Activated CD4-positive, alpha-beta memory T cell treated with anti-CD3 and anti-CD28 coated beads for 36 hours (primary cell): Measurements from ENCODE around the gene DARS1. TPM values are rescaled to one million over a fixed set of nuclear protein-coding genes. Genes with fewer than 3 reads are reported as not detected.

Source experiments
- CTCF ChIA-PET: fragments of 350-600 bp; sonication (Branson Sonifier 250); formaldehyde crosslinking; loops from one replicate; lab custom pipeline; 2021; ENCODE audit warnings: antibody characterized with exemption, inconsistent platforms; lab: Charles Lee
- POLR2A ChIA-PET: fragments of 350-600 bp; sonication (Branson Sonifier 250); formaldehyde crosslinking; loops from one replicate; lab custom pipeline; 2021; ENCODE audit warnings: antibody characterized with exemption; lab: Charles Lee
- DNase-seq: peaks from one replicate; pipeline ENCODE4 v3.0.0-alpha.2; 2020
- H3K27ac Mint-ChIP-seq: one replicate; pipeline ENCODE4 v1.8.0; 2021; ENCODE audit warnings: mixed read lengths
- H3K27me3 Mint-ChIP-seq: one replicate; pipeline ENCODE4 v1.8.0; 2021; ENCODE audit warnings: mixed read lengths
- H3K36me3 Mint-ChIP-seq: one replicate; pipeline ENCODE4 v1.8.0; 2021; ENCODE audit warnings: mixed read lengths
- H3K4me1 Mint-ChIP-seq: one replicate; pipeline ENCODE4 v1.8.0; 2021; ENCODE audit warnings: low read depth, mixed read lengths
- H3K4me3 Mint-ChIP-seq: one replicate; pipeline ENCODE4 v1.8.0; 2021; ENCODE audit warnings: mild to moderate bottlenecking, mixed read lengths
- H3K9me3 Mint-ChIP-seq: one replicate; pipeline ENCODE4 v1.8.0; 2021; ENCODE audit warnings: mixed read lengths
- intact Hi-C: fragments of 100-400 bp; cut with micrococcal nuclease; formaldehyde crosslinking; loops from one replicate; pipeline ENCODE4 v1.15.1; 2023
- total RNA-seq, 2 experiments: library from RNA; stranded (reverse); gene quantifications; one replicate each; pipeline ENCODE4 v1.2.3, GENCODE V29; 2021

DARS1 gene
- total RNA-seq, 2 experiments from 2014 or later: 215 to 218 TPM

- Mint-ChIP-seq H3K9me3 (no peaks in the 10 kb centered on the region), H3K36me3 (peaks cover 54% of the 10 kb centered on the region), H3K27me3 (no peaks in the 10 kb centered on the region), H3K27ac (no peak overlapping the region), H3K4me1 (peaks cover 35% of the 10 kb centered on the region), H3K4me3 (no peak overlapping the region)
- ChIA-PET POLR2A (no interaction called here), CTCF (interaction anchor here (0.9 kb wide), 1 partner anchor 14 kb away, joined by 3 read pairs; no protein-coding TSS in a partner anchor)
- intact Hi-C loops: no loop called here
- DNase-seq: no peak
These were observed 48.9 kb downstream of the DARS1 start for GRCh38 chr2:135936524-135936923.

- CTCF ChIA-PET: interaction anchor here (0.6 to 0.9 kb wide), 2 partner anchors 14 to 335 kb away, joined by 3 read pairs; no protein-coding TSS in a partner anchor
- intact Hi-C loops: no loop called here
- POLR2A ChIA-PET: interaction anchor here (0.5 to 0.6 kb wide), 2 partner anchors 200 to 402 kb away, joined by 3 to 4 read pairs; no protein-coding TSS in a partner anchor
- Mint-ChIP-seq H3K9me3 (no peaks in the 10 kb centered on the region), H3K36me3 (peaks cover 56% of the 10 kb centered on the region), H3K4me1 (peaks cover 34% of the 10 kb centered on the region), H3K27me3 (no peaks in the 10 kb centered on the region), H3K4me3 (no peak overlapping the region), H3K27ac (no peak overlapping the region)
- DNase-seq: no peak
These were observed 49.5 kb downstream of the DARS1 start for GRCh38 chr2:135935914-135936313.

DNA sequence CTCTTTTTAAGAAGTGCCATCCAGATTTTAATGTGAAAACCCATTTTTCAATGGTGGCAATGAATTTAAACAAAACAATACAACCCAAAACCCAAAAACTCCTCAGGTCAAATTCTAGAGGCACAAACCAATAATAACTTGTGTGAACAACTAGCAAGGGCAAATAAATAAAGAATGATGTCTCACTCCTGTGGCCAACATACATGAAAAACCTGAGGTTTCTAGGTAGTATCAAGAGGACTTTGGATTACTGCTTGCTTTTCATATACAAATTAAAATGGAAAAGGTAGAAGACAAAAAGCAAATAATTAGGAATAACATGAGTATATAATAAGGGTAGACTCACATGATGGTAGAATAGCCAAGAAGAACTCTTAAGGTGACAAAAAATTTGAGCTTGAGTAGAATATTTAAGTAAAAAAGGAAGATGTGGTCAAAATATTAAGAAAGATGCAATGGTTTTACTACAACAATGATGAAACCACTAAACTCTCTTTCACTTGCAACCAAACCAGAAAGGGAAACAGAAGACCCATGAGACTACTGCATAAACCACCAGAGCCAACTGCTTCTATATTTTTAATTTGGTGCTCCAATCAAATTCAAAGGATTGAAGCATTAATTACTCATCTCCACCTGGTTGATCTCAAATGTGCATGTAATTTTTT lies 53.5 kb downstream of the DARS1 start:
- no peak overlapping the region for H3K27ac Mint-ChIP-seq
- H3K36me3 Mint-ChIP-seq: peaks cover 51% of the 10 kb centered on the region
- H3K27me3 Mint-ChIP-seq: no peaks in the 10 kb centered on the region
- no peak overlapping the region for H3K4me3 Mint-ChIP-seq
- H3K4me1 Mint-ChIP-seq: peaks cover 20% of the 10 kb centered on the region
- H3K9me3 Mint-ChIP-seq: no peaks in the 10 kb centered on the region
- CTCF ChIA-PET: interaction anchor here (0.7 to 3.2 kb wide), 2 partner anchors 18 to 185 kb away, joined by 3 to 13 read pairs; no protein-coding TSS in a partner anchor
- intact Hi-C loops: no loop called here
- DNase-seq: no peak
- POLR2A ChIA-PET: interaction anchor here (1.2 kb wide), 1 partner anchor 12 kb away, joined by 3 read pairs; no protein-coding TSS in a partner anchor

DNA sequence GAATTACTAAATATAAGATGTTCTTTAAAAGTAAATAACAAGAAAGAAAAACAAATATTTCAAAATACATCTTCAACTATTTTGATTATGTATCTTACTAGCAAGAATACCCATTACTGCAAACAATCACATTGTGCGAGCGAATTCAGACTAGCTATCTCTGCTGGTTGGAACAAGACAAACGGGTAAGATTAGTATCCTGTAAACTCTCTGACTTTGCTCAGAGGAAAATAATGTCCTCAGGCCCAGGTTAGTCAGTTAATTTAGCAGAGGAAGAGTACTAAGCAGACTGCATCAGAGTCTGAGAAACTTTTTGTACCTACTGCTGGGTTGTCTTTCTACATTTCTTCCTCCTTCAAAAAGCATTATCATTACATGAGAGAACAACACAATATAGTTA lies 58.8 kb downstream of the DARS1 start:
- Mint-ChIP-seq H3K36me3 (peaks cover 25% of the 10 kb centered on the region), H3K27ac (no peak overlapping the region), H3K9me3 (no peaks in the 10 kb centered on the region), H3K4me3 (no peak overlapping the region), H3K27me3 (no peaks in the 10 kb centered on the region), H3K4me1 (peaks cover 10% of the 10 kb centered on the region)
- intact Hi-C loops: no loop called here
- ChIA-PET POLR2A (no interaction called here), CTCF (interaction anchor here (1.0 kb wide), 1 partner anchor 15 kb away, joined by 3 read pairs; no protein-coding TSS in a partner anchor)
- no peak for DNase-seq

DNA sequence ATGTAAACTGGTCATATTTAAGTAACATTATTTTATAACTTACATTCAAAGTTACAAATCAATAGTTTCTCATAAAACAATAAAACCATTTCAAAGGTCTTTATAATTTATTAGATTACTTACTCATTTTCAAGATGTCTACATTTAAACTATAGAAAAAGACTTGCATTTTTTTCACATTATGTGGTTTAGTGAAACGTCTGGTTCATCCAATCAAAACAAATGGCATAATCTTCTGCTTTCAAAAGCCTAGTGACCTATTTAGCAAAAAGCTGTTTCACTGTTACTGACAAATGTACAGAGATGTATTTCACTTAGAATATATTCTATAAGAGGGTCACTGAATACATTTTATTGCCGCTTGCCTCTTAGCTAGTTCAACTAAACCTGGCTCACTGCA lies 59.9 kb downstream of the DARS1 start:
- H3K4me1 Mint-ChIP-seq: peaks cover 6% of the 10 kb centered on the region
- intact Hi-C loops: no loop called here
- H3K4me3 Mint-ChIP-seq: no peak overlapping the region
- peaks cover 16% of the 10 kb centered on the region for H3K36me3 Mint-ChIP-seq
- H3K27me3 Mint-ChIP-seq: no peaks in the 10 kb centered on the region
- H3K27ac Mint-ChIP-seq: no peak overlapping the region
- ChIA-PET POLR2A (no interaction called here), CTCF (interaction anchor here (1.2 kb wide), 1 partner anchor 12 kb away, joined by 4 read pairs; no protein-coding TSS in a partner anchor)
- no peaks in the 10 kb centered on the region for H3K9me3 Mint-ChIP-seq
- DNase-seq: no peak

- ChIA-PET POLR2A (no interaction called here), CTCF (interaction anchor here (1.0 to 3.2 kb wide), 4 partner anchors 97 to 468 kb away, joined by 3 to 69 read pairs (median 6); no protein-coding TSS in a partner anchor)
- no peak for DNase-seq
- Mint-ChIP-seq H3K36me3 (peaks cover 17% of the 10 kb centered on the region), H3K9me3 (no peaks in the 10 kb centered on the region), H3K4me3 (no peak overlapping the region), H3K4me1 (peaks cover 9% of the 10 kb centered on the region), H3K27ac (no peak overlapping the region), H3K27me3 (no peaks in the 10 kb centered on the region)
- intact Hi-C loops: loop anchor here (1.0 to 5.0 kb wide), 5 partner anchors 69 to 468 kb away; partner anchors contain the start of gene DARS1
These were observed 69.2 kb downstream of the DARS1 start for GRCh38 chr2:135916207-135916606.

DNA sequence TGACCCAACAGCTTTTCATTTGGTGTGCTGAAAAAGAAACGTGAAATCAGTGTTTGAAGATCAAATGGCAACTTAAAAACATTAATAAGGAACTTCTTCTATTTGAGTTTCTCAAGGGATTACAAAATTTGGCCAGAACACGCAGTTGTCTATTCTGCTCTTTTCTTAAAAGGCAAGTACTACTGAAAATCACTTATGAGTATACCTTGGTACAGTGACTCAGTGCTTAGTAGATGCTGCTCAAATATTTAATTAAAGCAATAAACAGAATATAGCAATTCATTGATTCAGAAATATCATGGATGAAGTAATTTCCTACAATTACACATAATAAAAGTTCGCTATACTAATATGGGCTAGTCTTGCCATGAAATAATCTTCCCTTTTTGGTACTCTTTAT lies 70.9 kb downstream of the DARS1 start:
- Mint-ChIP-seq H3K27me3 (no peaks in the 10 kb centered on the region), H3K36me3 (peaks cover 23% of the 10 kb centered on the region), H3K9me3 (no peaks in the 10 kb centered on the region), H3K27ac (no peak overlapping the region), H3K4me1 (peaks cover 14% of the 10 kb centered on the region), H3K4me3 (no peak overlapping the region)
- ChIA-PET POLR2A (interaction anchor here (1.2 kb wide), 1 partner anchor 470 kb away, joined by 4 read pairs; no protein-coding TSS in a partner anchor), CTCF (interaction anchor here (0.7 to 3.2 kb wide), 33 partner anchors 8 to 476 kb away, joined by 3 to 69 read pairs (median 5); no protein-coding TSS in a partner anchor)
- no peak for DNase-seq
- intact Hi-C loops: loop anchor here (5.0 kb wide), 1 partner anchor 218 kb away; no protein-coding TSS in a partner anchor

DNA sequence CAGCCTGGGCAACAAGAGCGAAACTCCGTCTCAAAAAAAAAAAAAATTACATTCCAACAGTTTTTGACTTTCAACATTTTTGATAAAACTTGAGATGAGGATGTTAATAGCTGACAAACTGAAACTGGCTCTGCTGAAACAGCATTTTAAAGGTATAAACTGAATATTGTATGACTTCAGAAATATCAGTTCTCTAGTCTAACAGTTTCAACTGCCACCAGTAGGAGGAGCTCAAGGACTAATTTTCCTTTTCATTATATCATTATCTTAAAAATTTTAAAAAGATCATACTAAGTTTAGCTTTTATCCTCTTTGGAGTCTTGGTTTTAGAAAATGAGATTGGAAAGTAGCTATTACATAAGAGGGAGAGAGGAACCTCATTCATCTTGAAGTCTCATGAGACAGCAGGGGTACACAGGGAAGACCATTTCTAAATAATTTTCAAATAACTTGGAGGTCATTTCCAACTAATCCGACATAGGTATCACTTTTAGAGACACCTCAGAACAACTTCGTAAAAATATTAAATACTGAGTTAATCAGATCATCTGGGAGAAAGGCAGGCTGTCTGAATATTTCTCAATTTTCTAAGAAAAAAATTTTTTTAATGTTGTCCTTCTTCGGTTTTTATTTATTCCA lies 71.6 kb downstream of the DARS1 start:
- no peak overlapping the region for H3K27ac Mint-ChIP-seq
- H3K27me3 Mint-ChIP-seq: no peaks in the 10 kb centered on the region
- DNase-seq: no peak
- H3K4me1 Mint-ChIP-seq: peaks cover 14% of the 10 kb centered on the region
- peaks cover 27% of the 10 kb centered on the region for H3K36me3 Mint-ChIP-seq
- H3K9me3 Mint-ChIP-seq: no peaks in the 10 kb centered on the region
- intact Hi-C loops: loop anchor here (1.0 to 5.0 kb wide), 3 partner anchors 143 to 468 kb away; no protein-coding TSS in a partner anchor
- POLR2A ChIA-PET: interaction anchor here (0.6 to 1.2 kb wide), 4 partner anchors 34 to 471 kb away, joined by 3 to 4 read pairs (median 3); no protein-coding TSS in a partner anchor
- CTCF ChIA-PET: interaction anchor here (0.6 to 3.2 kb wide), 47 partner anchors 9 to 919 kb away, joined by 3 to 69 read pairs (median 4); no protein-coding TSS in a partner anchor
- no peak overlapping the region for H3K4me3 Mint-ChIP-seq

- Mint-ChIP-seq H3K4me1 (peaks cover 7% of the 10 kb centered on the region), H3K27me3 (no peaks in the 10 kb centered on the region), H3K4me3 (no peak overlapping the region), H3K27ac (peak overlapping the region; percentile 34), H3K9me3 (no peaks in the 10 kb centered on the region), H3K36me3 (peaks cover 39% of the 10 kb centered on the region)
- intact Hi-C loops: loop anchor here (5.0 kb wide), 1 partner anchor 222 kb away; no protein-coding TSS in a partner anchor
- ChIA-PET POLR2A (no interaction called here), CTCF (no interaction called here)
- no peak for DNase-seq
These were observed 75.5 kb downstream of the DARS1 start for GRCh38 chr2:135909976-135910375.

DNA sequence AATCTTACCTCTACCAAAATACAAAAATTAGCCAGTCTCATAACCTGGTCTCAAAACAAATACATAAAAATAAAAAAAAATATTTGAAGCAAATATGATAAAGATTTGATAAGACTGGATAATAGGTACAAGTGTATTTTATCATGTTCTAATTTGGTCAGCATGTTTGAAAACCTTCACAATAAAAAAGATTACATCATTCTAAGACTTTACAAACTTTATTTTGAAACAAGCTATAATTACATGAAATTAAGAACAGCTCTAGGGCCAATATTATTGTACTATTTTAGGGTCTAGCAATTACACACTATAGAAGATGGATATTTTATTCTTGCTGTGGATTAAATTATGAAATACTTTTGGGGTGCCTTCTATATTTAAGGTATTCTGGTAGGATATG lies 79.7 kb downstream of the DARS1 start:
- Mint-ChIP-seq H3K27me3 (no peaks in the 10 kb centered on the region), H3K36me3 (peaks cover 31% of the 10 kb centered on the region), H3K4me1 (peaks cover 8% of the 10 kb centered on the region), H3K9me3 (no peaks in the 10 kb centered on the region), H3K27ac (no peak overlapping the region), H3K4me3 (no peak overlapping the region)
- POLR2A ChIA-PET: no interaction called here
- CTCF ChIA-PET: no interaction called here
- intact Hi-C loops: no loop called here
- DNase-seq: no peak

DNA sequence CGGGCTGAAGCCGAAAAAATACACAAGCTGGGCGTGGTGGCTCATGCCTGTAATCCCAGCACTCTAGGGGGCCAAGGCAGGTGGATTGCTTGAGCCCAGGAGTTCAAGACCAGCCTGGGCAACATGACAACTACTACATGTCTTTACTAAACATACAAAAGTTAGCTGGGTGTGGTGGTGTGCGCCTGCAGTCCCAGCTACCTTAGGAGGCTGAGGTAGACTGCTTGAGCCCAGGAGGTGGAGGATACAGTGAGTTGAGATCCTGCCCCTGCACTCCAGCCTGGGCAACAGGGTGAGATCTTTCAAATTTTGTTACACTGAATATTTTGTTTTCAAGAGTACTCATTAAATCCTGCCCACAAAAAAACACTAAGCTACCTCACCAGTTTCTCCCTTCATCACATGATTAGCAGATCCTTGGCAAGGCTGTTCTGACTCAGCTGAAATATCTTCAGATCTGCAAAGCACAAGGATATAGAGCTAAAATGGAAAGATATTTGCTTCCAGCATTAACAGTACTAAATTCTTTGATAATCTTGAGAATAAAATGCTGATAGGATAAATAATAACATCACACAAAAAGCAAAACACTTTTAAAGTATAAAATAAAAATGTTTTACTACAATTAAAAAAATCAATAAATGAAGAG lies 81.0 kb downstream of the DARS1 start:
- H3K27me3 Mint-ChIP-seq: no peaks in the 10 kb centered on the region
- intact Hi-C loops: no loop called here
- no peak overlapping the region for H3K27ac Mint-ChIP-seq
- peaks cover 27% of the 10 kb centered on the region for H3K36me3 Mint-ChIP-seq
- POLR2A ChIA-PET: no interaction called here
- peaks cover 2% of the 10 kb centered on the region for H3K4me1 Mint-ChIP-seq
- no peak for DNase-seq
- H3K4me3 Mint-ChIP-seq: no peak overlapping the region
- CTCF ChIA-PET: interaction anchor here (1.2 kb wide), 1 partner anchor 9 kb away, joined by 3 read pairs; no protein-coding TSS in a partner anchor
- no peaks in the 10 kb centered on the region for H3K9me3 Mint-ChIP-seq
